Kidney epithelial cell (primary cell): Measurements from ENCODE around the gene AHSG. TPM values are rescaled to one million over a fixed set of nuclear protein-coding genes. Genes with fewer than 3 reads are reported as not detected.

ENCODE experiments used
- DNase-seq: peaks from one replicate; pipeline ENCODE4 v3.0.0-alpha.2; 2010; ENCODE audit warnings: low read depth
- H3K27me3 ChIP-seq: 2 replicates; pipeline ENCODE4 v1.6.0; 2011; ENCODE audit warnings: low read length; ENCODE audit not compliant: control insufficient read depth, insufficient read depth
- H3K36me3 ChIP-seq: 2 replicates; pipeline ENCODE4 v1.5.1; 2011; ENCODE audit warnings: low read length; ENCODE audit not compliant: control insufficient read depth, insufficient read depth
- H3K4me3 ChIP-seq: 2 replicates; pipeline ENCODE4 v1.5.1; 2011; ENCODE audit warnings: low read depth, mild to moderate bottlenecking, control low read depth, low read length
- total RNA-seq: library from RNA; depleted of rRNA; stranded (reverse); fragments of >200 nt; gene quantifications from 2 replicates; pipeline ENCODE4 v1.2.3, GENCODE V29; 2015
- TF ChIP-seq, protein P1 (sequence below): IDR thresholded peaks from 2 replicates; pipeline ENCODE4 v1.5.1; 2011; ENCODE audit warnings: mild to moderate bottlenecking, moderate library complexity, low read length, control low read depth, inconsistent platforms; ENCODE audit not compliant: insufficient read depth, poor library complexity, severe bottlenecking

AHSG gene
- total RNA-seq, 1 donor from 2014 or later, result not detected

DNA sequence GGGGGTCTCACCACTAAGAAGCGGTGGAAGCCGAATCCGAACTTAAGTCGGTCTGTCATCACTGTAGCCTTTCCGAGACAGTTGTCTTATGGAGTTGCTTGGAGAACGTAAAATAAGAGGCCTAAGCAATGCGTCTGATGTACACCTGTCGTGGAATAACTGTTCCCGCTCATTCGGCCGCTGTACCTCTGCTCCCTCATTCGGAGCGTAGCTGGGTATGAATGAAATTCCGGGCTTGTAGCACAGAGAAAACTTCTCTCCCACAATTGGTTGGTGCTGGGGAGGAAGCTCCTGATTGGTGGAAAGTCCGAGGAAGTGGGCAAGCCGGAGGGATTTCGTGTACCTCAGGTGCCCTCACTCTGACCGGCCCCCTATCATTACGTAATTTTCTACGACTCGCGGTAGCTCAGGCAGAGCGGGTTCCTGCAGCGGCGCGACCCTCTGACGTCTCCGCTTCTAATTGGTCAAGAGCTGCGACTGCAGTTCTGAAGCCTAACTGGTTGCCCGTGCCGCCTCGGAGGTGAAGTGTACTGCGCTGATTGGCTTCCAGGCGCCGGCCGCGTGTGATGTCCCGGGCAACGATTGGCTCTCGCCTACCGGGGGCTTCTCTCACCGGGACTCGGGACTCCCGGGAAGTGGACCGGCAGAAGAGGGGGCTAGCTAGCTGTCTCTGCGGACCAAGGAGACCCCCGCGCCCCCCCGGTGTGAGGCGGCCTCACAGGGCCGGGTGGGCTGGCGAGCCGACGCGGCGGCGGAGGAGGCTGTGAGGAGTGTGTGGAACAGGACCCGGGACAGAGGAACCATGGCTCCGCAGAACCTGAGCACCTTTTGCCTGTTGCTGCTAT lies 42.5 kb upstream of the AHSG start, which contains the start of gene DNAJB11:
Gene DNAJB11, plus strand, starts transcription at position 625 of the 845 bp plus-strand sequence. Its CDS starts 178 bp downstream, at position 803.
- Histone ChIP-seq H3K4me3 (peak within 1 kb of the TSS; percentile 97), H3K36me3 (no peaks in the 10 kb centered on the region), H3K27me3 (no peaks in the 10 kb centered on the region)
- peak; percentile 99 for DNase-seq
- TF ChIP-seq, protein P1, sequence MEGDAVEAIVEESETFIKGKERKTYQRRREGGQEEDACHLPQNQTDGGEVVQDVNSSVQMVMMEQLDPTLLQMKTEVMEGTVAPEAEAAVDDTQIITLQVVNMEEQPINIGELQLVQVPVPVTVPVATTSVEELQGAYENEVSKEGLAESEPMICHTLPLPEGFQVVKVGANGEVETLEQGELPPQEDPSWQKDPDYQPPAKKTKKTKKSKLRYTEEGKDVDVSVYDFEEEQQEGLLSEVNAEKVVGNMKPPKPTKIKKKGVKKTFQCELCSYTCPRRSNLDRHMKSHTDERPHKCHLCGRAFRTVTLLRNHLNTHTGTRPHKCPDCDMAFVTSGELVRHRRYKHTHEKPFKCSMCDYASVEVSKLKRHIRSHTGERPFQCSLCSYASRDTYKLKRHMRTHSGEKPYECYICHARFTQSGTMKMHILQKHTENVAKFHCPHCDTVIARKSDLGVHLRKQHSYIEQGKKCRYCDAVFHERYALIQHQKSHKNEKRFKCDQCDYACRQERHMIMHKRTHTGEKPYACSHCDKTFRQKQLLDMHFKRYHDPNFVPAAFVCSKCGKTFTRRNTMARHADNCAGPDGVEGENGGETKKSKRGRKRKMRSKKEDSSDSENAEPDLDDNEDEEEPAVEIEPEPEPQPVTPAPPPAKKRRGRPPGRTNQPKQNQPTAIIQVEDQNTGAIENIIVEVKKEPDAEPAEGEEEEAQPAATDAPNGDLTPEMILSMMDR, result no peak

- DNase-seq, result no peak
- TF ChIP-seq, protein P1, result no peak
Measured at GRCh38 chr3:186570941-186571643, 41.8 kb upstream of the AHSG start.

DNA sequence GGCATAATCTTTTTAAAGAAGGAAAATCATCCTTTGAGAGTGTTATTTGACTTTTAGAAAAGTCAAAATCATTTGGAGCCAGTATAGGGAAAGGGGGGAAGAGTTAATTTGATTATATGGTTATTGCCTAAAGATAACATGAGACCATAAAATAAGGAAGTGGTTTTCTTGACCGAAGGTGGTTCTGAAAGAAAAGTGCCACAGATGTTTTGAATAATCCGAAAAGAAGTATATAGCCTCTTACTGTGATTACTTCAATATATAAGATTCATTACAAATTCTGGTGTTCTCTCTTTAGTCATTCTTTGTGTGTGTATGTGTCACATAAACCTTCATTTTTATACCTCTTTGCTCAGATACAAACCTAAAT lies 41.2 kb upstream of the AHSG start:
- TF ChIP-seq, protein P1, result no peak
- Histone ChIP-seq H3K36me3 (no peaks in the 10 kb centered on the region), H3K4me3 (peak overlapping the region; percentile 97), H3K27me3 (no peaks in the 10 kb centered on the region)
- DNase-seq, result no peak

More at GRCh38 chr3:186570941-186571643, 41.8 kb upstream of the AHSG start:
- H3K27me3 ChIP-seq, result no peaks in the 10 kb centered on the region
- peak overlapping the region; percentile 97 for H3K4me3 ChIP-seq
- H3K36me3 ChIP-seq, result no peaks in the 10 kb centered on the region

DNA sequence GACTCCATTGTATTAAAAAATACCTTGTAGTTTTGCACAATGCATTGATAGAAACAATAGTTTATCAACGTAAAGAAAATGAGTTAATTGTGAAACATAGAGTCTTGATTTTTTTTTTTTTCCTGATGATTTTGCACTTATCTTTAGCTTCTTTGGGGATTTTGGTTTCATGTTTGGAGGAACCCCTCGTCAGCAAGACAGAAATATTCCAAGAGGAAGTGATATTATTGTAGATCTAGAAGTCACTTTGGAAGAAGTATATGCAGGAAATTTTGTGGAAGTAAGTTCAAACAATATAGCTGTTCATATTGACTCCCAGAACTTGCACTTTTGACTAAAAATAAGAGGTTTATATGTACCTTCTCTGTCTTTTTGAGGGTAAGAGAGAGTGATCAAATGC lies 35.3 kb upstream of the AHSG start:
- no peak for DNase-seq
- H3K4me3 ChIP-seq, result no peak overlapping the region
- TF ChIP-seq, protein P1, result no peak
- H3K27me3 ChIP-seq, result no peaks in the 10 kb centered on the region
- H3K36me3 ChIP-seq, result no peaks in the 10 kb centered on the region

GRCh38 chr3:186580785-186581184 lies 32.1 kb upstream of the AHSG start:
- H3K4me3 ChIP-seq, result no peak overlapping the region
- peaks cover 1% of the 10 kb centered on the region for H3K36me3 ChIP-seq
- H3K27me3 ChIP-seq, result no peaks in the 10 kb centered on the region
- no peak for DNase-seq
- TF ChIP-seq, protein P1, result no peak
